Measurements from ENCODE around the gene LDLRAD2. TPM values are rescaled to one million over a fixed set of nuclear protein-coding genes. Genes with fewer than 3 reads are reported as not detected.

LDLRAD2 gene
- total and polyA plus RNA-seq, 2 of the 8 experiments (the other 6 are each of a cell fraction or from before 2014, with no cell fraction given) = 0.48 to 0.74 TPM

GRCh38 chr1:21868482-21868881 is 56.4 kb downstream of the LDLRAD2 start (continued):
- TF ChIP-seq, protein P1, sequence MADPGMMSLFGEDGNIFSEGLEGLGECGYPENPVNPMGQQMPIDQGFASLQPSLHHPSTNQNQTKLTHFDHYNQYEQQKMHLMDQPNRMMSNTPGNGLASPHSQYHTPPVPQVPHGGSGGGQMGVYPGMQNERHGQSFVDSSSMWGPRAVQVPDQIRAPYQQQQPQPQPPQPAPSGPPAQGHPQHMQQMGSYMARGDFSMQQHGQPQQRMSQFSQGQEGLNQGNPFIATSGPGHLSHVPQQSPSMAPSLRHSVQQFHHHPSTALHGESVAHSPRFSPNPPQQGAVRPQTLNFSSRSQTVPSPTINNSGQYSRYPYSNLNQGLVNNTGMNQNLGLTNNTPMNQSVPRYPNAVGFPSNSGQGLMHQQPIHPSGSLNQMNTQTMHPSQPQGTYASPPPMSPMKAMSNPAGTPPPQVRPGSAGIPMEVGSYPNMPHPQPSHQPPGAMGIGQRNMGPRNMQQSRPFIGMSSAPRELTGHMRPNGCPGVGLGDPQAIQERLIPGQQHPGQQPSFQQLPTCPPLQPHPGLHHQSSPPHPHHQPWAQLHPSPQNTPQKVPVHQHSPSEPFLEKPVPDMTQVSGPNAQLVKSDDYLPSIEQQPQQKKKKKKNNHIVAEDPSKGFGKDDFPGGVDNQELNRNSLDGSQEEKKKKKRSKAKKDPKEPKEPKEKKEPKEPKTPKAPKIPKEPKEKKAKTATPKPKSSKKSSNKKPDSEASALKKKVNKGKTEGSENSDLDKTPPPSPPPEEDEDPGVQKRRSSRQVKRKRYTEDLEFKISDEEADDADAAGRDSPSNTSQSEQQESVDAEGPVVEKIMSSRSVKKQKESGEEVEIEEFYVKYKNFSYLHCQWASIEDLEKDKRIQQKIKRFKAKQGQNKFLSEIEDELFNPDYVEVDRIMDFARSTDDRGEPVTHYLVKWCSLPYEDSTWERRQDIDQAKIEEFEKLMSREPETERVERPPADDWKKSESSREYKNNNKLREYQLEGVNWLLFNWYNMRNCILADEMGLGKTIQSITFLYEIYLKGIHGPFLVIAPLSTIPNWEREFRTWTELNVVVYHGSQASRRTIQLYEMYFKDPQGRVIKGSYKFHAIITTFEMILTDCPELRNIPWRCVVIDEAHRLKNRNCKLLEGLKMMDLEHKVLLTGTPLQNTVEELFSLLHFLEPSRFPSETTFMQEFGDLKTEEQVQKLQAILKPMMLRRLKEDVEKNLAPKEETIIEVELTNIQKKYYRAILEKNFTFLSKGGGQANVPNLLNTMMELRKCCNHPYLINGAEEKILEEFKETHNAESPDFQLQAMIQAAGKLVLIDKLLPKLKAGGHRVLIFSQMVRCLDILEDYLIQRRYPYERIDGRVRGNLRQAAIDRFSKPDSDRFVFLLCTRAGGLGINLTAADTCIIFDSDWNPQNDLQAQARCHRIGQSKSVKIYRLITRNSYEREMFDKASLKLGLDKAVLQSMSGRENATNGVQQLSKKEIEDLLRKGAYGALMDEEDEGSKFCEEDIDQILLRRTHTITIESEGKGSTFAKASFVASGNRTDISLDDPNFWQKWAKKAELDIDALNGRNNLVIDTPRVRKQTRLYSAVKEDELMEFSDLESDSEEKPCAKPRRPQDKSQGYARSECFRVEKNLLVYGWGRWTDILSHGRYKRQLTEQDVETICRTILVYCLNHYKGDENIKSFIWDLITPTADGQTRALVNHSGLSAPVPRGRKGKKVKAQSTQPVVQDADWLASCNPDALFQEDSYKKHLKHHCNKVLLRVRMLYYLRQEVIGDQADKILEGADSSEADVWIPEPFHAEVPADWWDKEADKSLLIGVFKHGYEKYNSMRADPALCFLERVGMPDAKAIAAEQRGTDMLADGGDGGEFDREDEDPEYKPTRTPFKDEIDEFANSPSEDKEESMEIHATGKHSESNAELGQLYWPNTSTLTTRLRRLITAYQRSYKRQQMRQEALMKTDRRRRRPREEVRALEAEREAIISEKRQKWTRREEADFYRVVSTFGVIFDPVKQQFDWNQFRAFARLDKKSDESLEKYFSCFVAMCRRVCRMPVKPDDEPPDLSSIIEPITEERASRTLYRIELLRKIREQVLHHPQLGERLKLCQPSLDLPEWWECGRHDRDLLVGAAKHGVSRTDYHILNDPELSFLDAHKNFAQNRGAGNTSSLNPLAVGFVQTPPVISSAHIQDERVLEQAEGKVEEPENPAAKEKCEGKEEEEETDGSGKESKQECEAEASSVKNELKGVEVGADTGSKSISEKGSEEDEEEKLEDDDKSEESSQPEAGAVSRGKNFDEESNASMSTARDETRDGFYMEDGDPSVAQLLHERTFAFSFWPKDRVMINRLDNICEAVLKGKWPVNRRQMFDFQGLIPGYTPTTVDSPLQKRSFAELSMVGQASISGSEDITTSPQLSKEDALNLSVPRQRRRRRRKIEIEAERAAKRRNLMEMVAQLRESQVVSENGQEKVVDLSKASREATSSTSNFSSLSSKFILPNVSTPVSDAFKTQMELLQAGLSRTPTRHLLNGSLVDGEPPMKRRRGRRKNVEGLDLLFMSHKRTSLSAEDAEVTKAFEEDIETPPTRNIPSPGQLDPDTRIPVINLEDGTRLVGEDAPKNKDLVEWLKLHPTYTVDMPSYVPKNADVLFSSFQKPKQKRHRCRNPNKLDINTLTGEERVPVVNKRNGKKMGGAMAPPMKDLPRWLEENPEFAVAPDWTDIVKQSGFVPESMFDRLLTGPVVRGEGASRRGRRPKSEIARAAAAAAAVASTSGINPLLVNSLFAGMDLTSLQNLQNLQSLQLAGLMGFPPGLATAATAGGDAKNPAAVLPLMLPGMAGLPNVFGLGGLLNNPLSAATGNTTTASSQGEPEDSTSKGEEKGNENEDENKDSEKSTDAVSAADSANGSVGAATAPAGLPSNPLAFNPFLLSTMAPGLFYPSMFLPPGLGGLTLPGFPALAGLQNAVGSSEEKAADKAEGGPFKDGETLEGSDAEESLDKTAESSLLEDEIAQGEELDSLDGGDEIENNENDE (IDR thresholded peaks at IDR 0.05; ENCODE audit: insufficient replicate concordance, low read length) = no peak
- TF ChIP-seq CHD2 (IDR thresholded peaks at IDR 0.05; ENCODE audit: low read length) (no peak), NANOG (IDR thresholded peaks at IDR 0.05; ENCODE audit: insufficient read depth, low read depth, low read length, poor library complexity, severe bottlenecking) (no peak), ZNF274 (IDR thresholded peaks at IDR 0.05; ENCODE audit: borderline replicate concordance, extremely low read depth, low read length) (no peak), ASH2L (IDR thresholded peaks at IDR 0.05; ENCODE audit: low read length) (no peak), KDM4A (IDR thresholded peaks at IDR 0.05; ENCODE audit: low read depth, low read length, severe bottlenecking) (no peak), CREB1 (IDR thresholded peaks at IDR 0.05) (no peak), SRF (IDR thresholded peaks at IDR 0.05; ENCODE audit: low read depth, low read length) (no peak), BCL11A (IDR thresholded peaks at IDR 0.05; ENCODE audit: low read depth in 2 of 2, low read length in 2 of 2) (no peak), TAF7 (optimal IDR thresholded peaks at IDR 0.05; ENCODE audit: borderline replicate concordance, low read depth, low read length) (no peak)

Measured in H1 (cell line).